PC-9 (cell line): ENCODE data around the gene PRSS57. TPM values are rescaled to one million over a fixed set of nuclear protein-coding genes. Genes with fewer than 3 reads are reported as not detected.

Source experiments
- BruUV-seq: library from RNA; stranded (reverse); fragments of 400-500 nt; replicated peaks from 2 replicates; lab custom pipeline; 2021; lab: Mats Ljungman, UMichigan
- CTCF ChIA-PET: fragments of 300-600 bp; sonication (Branson Sonifier 250); formaldehyde crosslinking; loops from one replicate; lab custom pipeline; 2022; ENCODE audit warnings: antibody characterized with exemption; lab: Charles Lee
- POLR2A ChIA-PET: fragments of 300-600 bp; sonication (Branson Sonifier 250); formaldehyde crosslinking; loops from one replicate; lab custom pipeline; 2022; ENCODE audit warnings: antibody characterized with exemption; ENCODE audit not compliant: unreplicated experiment; lab: Charles Lee
- DNase-seq, 2 experiments: peaks; one replicate each; pipeline versions ENCODE4 v3.0.0 to v3.0.0-alpha.2; 2015 to 2022; ENCODE audit warnings: mixed read lengths in 1 of 2
- H2AFZ ChIP-seq: fragments of 200-600 bp; sonication (generic); 2 replicates; pipeline ENCODE4 v1.8.1; 2017; ENCODE audit warnings: antibody characterized with exemption
- H3F3A ChIP-seq: fragments of 200-600 bp; sonication (generic); 2 replicates; pipeline ENCODE4 v1.8.1; 2017; ENCODE audit warnings: antibody characterized with exemption, mild to moderate bottlenecking, low read depth; ENCODE audit not compliant: insufficient read depth
- H3K27ac ChIP-seq: fragments of 200-600 bp; sonication (generic); 2 replicates; pipeline ENCODE4 v1.6.1; 2016; ENCODE audit warnings: mixed run types
- H3K27me3 ChIP-seq: fragments of 200-600 bp; sonication (generic); 2 replicates; pipeline ENCODE4 v1.6.1; 2016; ENCODE audit warnings: low read depth, mixed run types; ENCODE audit not compliant: insufficient read depth
- H3K36me3 ChIP-seq: fragments of 200-600 bp; sonication (generic); 2 replicates; pipeline ENCODE4 v1.6.1; 2016; ENCODE audit warnings: low read depth, mixed run types
- H3K4me1 ChIP-seq: fragments of 200-600 bp; sonication (generic); replicated peaks from 2 replicates; pipeline ENCODE4 v1.6.1; 2016; ENCODE audit warnings: mixed run types; ENCODE audit not compliant: insufficient read depth
- H3K4me2 ChIP-seq: fragments of 200-600 bp; sonication (generic); 2 replicates; pipeline ENCODE4 v1.6.1; 2017; ENCODE audit warnings: mixed run types
- H3K4me3 ChIP-seq: fragments of 200-600 bp; sonication (generic); 2 replicates; pipeline ENCODE4 v1.6.1; 2016; ENCODE audit warnings: mixed run types
- H3K79me2 ChIP-seq: fragments of 200-600 bp; sonication (generic); 2 replicates; pipeline ENCODE4 v1.6.1; 2017; ENCODE audit warnings: low read depth, mixed run types
- H3K9me2 ChIP-seq: fragments of 200-600 bp; sonication (generic); 2 replicates; pipeline ENCODE4 v1.8.1; 2017; ENCODE audit warnings: mild to moderate bottlenecking; ENCODE audit not compliant: insufficient read depth
- H3K9me3 ChIP-seq: fragments of 200-600 bp; sonication (generic); 2 replicates; pipeline ENCODE4 v1.8.1; 2016; ENCODE audit warnings: low read depth; ENCODE audit not compliant: insufficient read depth
- H4K20me1 ChIP-seq: fragments of 200-600 bp; sonication (generic); 2 replicates; pipeline ENCODE4 v1.8.1; 2017; ENCODE audit not compliant: insufficient read depth
- CTCF ChIP-seq: fragments of 200-600 bp; sonication (generic); conservative IDR thresholded peaks from 2 replicates; pipeline ENCODE4 v1.6.1; 2017; ENCODE audit warnings: mixed run types, antibody characterized with exemption, mild to moderate bottlenecking, moderate library complexity
- EZH2 ChIP-seq: fragments of 200-600 bp; sonication (generic); IDR thresholded peaks from 2 replicates; pipeline ENCODE4 v1.8.0; 2017; ENCODE audit warnings: antibody characterized with exemption, low read depth
- intact Hi-C: fragments of 100-400 bp; cut with micrococcal nuclease; formaldehyde crosslinking; loops from one replicate; pipeline ENCODE4 v1.10.0; 2022; ENCODE audit not compliant: unreplicated experiment
- total RNA-seq: library from RNA; stranded (reverse); gene quantifications from 2 replicates; pipeline ENCODE4 v1.2.3, GENCODE V29; 2021

PRSS57 gene
- total RNA-seq, 1 experiment from 2014 or later = not detected

DNA sequence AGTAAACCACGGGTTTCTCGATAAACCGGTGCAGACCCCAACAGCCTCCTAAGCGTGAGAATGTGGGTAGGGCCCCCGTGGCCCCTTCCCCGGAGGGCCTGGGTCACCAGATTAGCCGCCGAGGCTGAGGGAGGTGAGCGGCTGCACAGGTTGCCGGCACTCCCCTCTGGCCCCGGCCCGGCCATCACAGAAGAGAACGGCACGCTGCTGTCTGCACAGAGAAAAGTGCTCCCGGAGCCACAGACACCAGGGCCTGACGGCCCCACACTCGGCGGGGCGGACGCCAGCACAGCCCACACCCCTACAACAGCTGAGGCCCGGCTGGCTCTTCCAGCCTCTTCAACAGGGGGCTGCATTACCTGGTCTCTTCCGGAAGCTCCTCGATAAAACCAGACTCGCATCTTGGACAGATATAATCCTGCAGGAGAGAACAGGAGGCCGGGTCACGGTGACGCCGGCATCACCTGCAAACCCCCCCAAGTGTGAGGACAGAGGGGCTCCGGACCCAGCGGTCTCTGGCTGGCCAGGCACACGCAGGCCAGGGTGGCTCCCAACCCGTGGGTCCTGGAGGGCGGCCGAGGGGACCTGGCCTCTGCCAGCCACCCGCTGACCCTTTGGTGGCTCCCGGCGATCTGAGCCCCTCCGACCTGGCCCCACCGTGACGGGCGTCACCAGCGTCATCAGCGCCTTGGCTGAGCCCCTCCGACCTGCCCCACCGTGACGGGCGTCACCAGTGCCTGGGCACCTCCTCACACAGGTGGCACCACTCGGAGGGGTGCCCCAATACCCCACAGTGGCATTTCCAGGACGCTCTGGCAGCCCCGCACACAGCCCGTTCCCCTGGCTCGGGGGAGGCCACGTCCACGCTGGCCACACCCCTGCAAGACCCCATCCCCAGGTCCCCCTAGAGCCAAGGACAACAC lies 42.5 kb downstream of the PRSS57 start:
- ChIA-PET CTCF (no interaction called here), POLR2A (no interaction called here)
- no peaks in the 10 kb centered on the region for H3K4me1 ChIP-seq
- H3K9me2 ChIP-seq = no peaks in the 10 kb centered on the region
- no peak overlapping the region for H3K27ac ChIP-seq
- no peaks in the 10 kb centered on the region for H3K36me3 ChIP-seq
- H3K4me2 ChIP-seq = no peak overlapping the region
- 0 out of 2 replicates have a peak, but pooled peaks cover 8% of the 10 kb centered on the region for H3F3A ChIP-seq
- H2AFZ ChIP-seq = no peak overlapping the region
- DNase-seq = no peak
- no peaks in the 10 kb centered on the region for H3K9me3 ChIP-seq
- intact Hi-C loops = no loop called here
- TF ChIP-seq CTCF (no peak), EZH2 (no peak)
- H3K4me3 ChIP-seq = no peak overlapping the region
- no TSS peak for BruUV-seq
- no peaks in the 10 kb centered on the region for H3K27me3 ChIP-seq
- H3K79me2 ChIP-seq = peaks cover 55% of the 10 kb centered on the region
- H4K20me1 ChIP-seq = peaks cover 69% of the 10 kb centered on the region

DNA sequence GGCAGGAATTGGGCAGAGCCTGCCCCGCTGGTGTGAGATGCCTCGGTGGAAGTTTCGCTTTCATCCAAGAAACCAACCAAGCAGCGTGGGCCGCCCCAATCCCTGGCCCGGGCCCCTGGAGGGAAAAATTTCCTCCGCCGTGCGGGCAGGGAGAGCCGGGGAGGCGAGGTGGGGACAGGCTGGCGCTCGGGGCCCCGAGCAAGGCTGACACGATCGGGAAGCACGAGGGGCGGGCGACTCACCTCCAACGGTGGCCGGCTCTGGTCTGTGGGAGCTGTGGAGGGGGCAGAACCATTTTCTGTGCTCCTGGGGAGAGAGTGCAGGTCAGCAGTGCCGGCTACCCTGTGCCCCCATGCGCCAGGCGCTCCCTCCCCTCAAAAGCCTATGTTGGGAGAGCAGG lies 43.3 kb downstream of the PRSS57 start:
- Histone ChIP-seq H3K27ac (no peak overlapping the region), H3K4me3 (no peak overlapping the region), H3K27me3 (no peaks in the 10 kb centered on the region), H3K9me3 (no peaks in the 10 kb centered on the region), H3F3A (0 out of 2 replicates have a peak, but pooled peaks cover 8% of the 10 kb centered on the region), H3K79me2 (peaks cover 48% of the 10 kb centered on the region), H3K4me1 (no peaks in the 10 kb centered on the region), H4K20me1 (peaks cover 62% of the 10 kb centered on the region), H2AFZ (no peak overlapping the region), H3K4me2 (no peak overlapping the region), H3K9me2 (no peaks in the 10 kb centered on the region), H3K36me3 (no peaks in the 10 kb centered on the region)
- CTCF ChIA-PET = no interaction called here
- POLR2A ChIA-PET = no interaction called here
- intact Hi-C loops = no loop called here
- no TSS peak for BruUV-seq
- DNase-seq = no peak
- TF ChIP-seq EZH2 (no peak), CTCF (no peak)

DNA sequence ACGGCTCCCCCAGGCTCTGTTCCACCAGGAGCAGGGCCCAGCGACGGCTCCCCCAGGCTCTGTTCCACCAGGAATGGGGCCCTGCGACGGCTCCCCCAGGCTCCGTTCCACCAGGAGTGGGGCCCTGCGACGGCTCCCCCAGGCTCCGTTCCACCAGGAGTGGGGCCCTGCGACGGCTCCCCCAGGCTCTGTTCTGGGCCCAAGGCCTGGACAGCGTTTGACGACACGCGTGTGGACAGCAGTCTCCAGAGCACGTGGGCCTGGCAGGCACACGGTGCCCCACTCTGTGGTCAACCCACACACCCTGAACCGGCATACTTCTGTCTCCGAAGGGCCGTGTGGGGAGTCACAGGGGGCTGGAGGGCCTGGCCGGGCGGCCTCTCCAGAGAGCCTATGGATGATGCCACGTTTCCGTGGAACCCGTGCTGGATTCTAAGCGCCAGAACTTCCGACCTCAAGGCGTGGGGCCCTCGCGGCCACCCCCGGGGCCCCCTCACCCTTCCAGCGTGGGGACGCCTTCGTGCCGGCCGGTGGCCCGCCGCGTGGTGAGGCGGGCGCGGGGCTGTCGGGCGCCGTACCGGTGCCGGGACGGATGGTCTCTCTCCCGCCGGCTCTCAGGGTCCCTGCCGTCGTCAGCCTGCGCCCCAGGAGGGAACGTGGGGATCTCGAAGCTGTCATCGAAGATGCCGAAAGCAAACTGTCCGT lies 44.0 kb downstream of the PRSS57 start:
- Histone ChIP-seq H3F3A (peaks cover 10% of the 10 kb centered on the region; the same call in 1 of the 2 replicates), H3K36me3 (no peaks in the 10 kb centered on the region), H3K79me2 (peaks cover 41% of the 10 kb centered on the region), H3K4me1 (no peaks in the 10 kb centered on the region), H3K4me3 (no peak overlapping the region), H3K27ac (no peak overlapping the region), H3K4me2 (no peak overlapping the region), H4K20me1 (peaks cover 54% of the 10 kb centered on the region), H2AFZ (no peak overlapping the region), H3K9me3 (no peaks in the 10 kb centered on the region), H3K9me2 (no peaks in the 10 kb centered on the region), H3K27me3 (no peaks in the 10 kb centered on the region)
- no peak for DNase-seq
- POLR2A ChIA-PET = no interaction called here
- CTCF ChIA-PET = no interaction called here
- TF ChIP-seq CTCF (no peak), EZH2 (no peak)
- intact Hi-C loops = no loop called here
- BruUV-seq = no TSS peak
